IPS DF 19.7 (cell line): ENCODE measurements around the gene TNIK.

ENCODE experiments used
- DNase-seq: peaks from one replicate; pipeline ENCODE4 v3.0.0-alpha.2; 2013; ENCODE audit warnings: low read depth, low spot score

TNIK gene

DNA sequence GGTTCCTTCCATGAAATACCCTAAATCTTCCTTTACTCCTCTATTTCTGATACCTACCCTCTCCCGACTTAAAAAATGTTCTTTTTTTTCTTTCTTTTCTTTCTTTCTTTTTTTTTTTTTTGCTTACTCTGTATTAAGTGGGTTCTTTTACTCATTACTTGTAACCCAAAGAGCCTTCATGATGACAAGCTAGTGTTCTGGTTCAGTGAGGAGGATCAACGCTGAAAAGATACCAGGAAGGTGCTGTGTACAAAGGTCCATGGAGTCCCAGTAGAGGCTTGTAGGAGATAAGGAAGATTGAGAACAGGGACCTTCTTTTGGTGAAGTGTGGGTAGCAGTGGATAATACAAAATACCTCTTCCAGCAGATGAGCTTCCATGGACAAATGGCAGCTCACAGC is 369.9 kb downstream of the TNIK start:
- no peak for DNase-seq

- no peak for DNase-seq
Observed at GRCh38 chr3:171088964-171089754, 371.0 kb downstream of the TNIK start.

- DNase-seq, result no peak
Observed at GRCh38 chr3:171088496-171088895, 371.7 kb downstream of the TNIK start.

GRCh38 chr3:171086914-171087313 is 373.3 kb downstream of the TNIK start:
- no peak for DNase-seq

GRCh38 chr3:171077261-171077660 is 382.9 kb downstream of the TNIK start:
- no peak for DNase-seq

DNA sequence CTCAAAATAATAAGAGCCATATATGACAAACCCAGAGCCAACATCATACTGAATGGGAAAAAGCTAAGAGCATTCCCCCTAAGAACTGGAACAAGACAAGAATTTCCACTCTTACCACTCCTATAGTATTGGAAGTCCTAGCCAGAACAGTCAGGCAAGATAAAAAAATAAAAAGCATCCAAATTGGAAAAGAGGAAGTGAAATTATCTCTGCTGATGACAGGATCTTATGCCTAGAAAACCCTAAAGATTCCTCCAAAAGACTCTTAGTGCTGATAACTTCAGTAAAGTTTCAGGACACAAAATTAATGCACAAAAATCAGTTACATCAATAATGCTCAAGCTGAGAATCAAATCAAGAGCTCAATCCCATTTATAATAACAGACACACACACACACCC is 387.8 kb downstream of the TNIK start:
- no peak for DNase-seq

DNA sequence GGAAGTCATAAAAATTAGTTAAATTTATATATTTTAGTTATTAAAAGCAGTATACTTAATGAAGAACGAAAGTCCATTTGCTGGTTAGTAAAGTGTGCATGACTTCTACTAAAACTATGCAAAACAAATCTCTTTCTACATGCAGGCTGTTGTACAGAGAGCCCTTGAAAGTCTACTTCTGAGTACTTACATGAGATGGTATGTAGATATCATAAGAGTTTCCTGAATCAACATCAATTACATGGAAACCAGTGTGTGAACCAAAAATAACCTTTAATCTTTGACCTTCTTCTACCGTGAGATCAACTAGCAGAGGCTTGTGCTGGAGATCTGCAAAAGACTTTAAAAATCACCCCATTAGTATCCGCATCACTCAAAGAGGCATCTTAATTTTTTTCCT is 391.5 kb downstream of the TNIK start:
- no peak for DNase-seq

DNA sequence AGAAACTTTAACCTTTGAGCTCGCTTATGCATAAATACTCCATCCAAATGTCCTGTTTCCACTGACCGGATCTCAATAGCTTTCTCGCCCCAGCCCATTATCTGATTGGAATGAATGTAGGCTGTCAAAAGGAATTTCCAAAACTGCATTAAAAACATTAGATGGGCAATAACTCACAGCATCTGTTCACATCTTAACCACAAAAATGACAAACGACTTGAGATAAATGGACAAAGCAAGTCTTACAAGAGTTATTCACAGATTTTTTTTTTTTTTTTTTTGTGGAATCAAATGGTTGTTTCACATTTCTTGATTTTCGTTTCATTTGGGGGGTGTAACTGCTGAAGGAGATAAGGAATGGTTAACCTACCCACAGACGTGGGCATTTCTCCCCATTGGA is 394.0 kb downstream of the TNIK start:
- DNase-seq, result no peak

GRCh38 chr3:171065732-171066131 is 394.5 kb downstream of the TNIK start:
- DNase-seq, result no peak

- DNase-seq, result no peak
Observed at GRCh38 chr3:171064461-171064860, 395.7 kb downstream of the TNIK start.

- no peak for DNase-seq
Observed at GRCh38 chr3:171061749-171062148, 398.5 kb downstream of the TNIK start.

- no peak for DNase-seq
Observed at GRCh38 chr3:171059978-171060377, 400.2 kb downstream of the TNIK start.

GRCh38 chr3:171058873-171059603 is 401.2 kb downstream of the TNIK start:
- no peak for DNase-seq

DNA sequence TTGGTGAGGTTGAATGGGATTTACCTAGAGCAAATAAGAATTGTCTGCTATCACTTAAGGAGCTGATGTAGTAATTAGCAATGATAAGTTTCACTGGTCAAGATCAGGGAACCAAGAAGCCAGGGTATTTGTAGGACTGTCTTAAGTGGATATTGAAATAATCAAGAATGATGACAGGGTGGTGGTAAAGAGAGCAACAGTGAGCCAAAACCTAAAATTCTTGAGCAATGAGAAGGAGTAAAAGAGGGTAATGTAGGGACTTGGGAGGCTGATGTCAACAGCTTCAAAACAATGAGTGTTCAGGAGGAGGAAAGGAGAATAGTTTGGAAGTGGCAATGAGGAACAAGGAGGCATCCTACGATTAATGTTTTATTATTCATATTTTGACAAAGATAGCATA is 402.1 kb downstream of the TNIK start:
- no peak for DNase-seq

GRCh38 chr3:171057072-171057471 is 403.1 kb downstream of the TNIK start:
- DNase-seq, result no peak

DNA sequence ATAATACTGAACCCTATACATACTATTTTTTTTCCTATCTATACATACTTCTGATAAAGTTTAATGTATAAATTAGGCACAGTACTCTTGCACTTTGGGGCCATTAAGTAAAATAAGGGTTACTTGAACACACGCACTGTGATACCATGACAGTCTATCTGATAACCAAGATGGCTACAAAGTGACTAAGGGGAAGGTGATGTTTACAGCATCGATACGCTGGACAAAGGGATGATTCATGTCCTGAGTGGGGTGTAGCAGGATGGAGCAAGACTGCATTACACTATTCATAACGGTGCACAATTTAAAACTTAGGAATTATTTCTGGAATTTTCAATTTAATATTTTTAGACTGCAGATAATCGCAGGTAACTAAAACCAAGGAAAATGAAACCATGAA is 403.7 kb downstream of the TNIK start:
- DNase-seq, result no peak

DNA sequence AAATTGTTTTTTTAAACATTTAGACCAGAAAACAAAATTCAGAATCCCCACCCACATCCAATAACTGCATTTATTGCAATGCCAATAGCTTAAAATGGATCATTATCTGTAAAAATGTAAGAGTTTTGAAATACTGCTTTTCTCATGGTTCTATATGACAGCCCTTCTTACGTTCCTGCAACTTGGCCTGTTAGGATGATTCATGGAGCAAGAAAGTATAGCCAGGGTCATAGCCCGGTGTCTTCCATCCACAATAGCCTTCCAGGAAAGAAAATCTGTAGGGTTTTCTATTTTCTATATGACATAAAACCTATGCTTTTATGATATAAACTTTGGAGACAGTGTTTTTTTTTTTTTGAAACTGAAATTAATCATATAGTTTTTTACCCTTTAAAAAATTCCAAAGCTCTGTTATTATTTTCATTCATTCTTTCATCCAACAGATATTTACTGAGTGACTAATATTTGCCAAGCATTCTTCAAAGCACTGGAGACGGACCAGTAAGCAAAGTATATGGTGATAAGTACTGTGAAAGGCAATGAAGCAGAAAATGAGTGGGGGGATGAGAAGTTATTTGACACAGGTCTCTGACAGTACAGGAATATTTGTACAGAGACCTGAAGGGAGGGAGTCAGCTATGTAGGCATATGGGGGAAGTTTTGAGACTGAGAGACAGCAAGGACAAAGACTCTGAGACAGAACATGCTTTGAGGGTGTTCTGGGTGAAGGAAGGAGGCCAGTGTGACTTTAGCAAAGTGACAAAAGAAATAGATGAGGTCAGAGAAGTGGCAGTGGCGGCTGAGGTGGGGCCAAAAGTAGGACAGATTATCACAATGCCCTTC is 404.6 kb downstream of the TNIK start:
- no peak for DNase-seq

GRCh38 chr3:171054921-171055320 is 405.3 kb downstream of the TNIK start:
- DNase-seq, result no peak

GRCh38 chr3:171054231-171054630 is 406.0 kb downstream of the TNIK start:
- DNase-seq, result no peak

DNA sequence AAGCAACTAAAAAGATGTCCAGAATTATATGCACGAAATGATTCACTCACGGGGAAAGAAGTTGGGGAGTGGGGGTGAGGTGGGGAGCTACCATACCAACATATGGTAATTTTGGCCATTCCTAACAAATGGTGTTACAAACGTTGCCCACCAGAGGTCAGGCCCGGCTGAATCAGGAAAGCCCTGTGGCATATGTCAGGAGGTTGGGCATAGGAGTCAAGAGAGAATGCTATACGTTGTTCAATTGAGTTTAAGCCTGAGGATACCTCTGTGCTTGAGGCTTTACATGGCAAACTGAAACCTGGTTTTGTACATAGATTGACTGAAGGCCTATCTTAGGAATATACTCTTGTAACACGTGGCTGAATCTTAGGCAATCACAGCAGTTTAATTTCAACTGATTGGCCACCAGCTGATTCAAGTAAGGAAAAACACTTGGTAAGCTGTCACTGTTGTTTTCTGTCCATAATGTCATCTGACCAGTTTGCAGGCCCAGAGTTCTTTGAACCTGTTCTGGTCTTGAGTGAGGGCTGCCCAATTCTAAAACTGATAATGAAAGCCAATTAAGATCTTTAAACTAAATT is 410.3 kb downstream of the TNIK start:
- no peak for DNase-seq

DNA sequence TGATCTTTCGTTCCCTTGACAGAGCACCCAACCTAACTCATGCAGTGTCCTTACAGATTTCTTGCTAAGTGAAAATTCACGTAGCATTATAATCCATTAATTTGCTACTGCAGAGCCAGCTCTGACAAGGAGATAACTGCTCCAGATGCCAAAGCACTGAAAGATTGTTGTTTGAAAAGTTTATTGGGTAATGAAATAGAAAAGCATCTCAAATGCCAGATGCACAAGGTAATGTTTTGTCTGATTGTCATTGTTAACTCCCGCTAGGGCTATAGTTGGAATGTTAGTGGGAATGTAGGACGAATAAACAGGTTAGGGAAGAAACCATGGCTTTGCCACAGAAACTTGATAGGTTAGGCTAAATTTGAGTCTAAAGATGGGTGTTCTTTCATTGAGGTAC is 413.4 kb downstream of the TNIK start:
- DNase-seq, result no peak
